SK-N-SH treated with all-trans-retinoic acid at 6 μM for 48 hours (cell line): ENCODE results near the gene PRR12.

Experiments
- ARNTL ChIP-seq: fragments of 450-650 bp; formaldehyde crosslinking; IDR thresholded peaks from 2 replicates; pipeline ENCODE4 v1.5.0; 2020; ENCODE audit warnings: low read depth, mild to moderate bottlenecking, moderate library complexity, borderline replicate concordance
- BACH2 ChIP-seq: fragments of 250-450 bp; sonication (Bioruptor Pico); IDR thresholded peaks from 2 replicates; pipeline ENCODE4 v1.9.0; 2021; ENCODE audit warnings: mild to moderate bottlenecking, borderline replicate concordance
- CREB5 ChIP-seq: fragments of 250-450 bp; sonication (Bioruptor Pico); IDR thresholded peaks from 2 replicates; pipeline ENCODE4 v1.5.1; 2020; ENCODE audit warnings: low read depth, mild to moderate bottlenecking, moderate library complexity
- CSRNP3 ChIP-seq: fragments of 250-450 bp; sonication (Bioruptor Pico); IDR thresholded peaks from 2 replicates; pipeline ENCODE4 v1.5.1; 2021; ENCODE audit warnings: mild to moderate bottlenecking, moderate library complexity
- GLIS3 ChIP-seq: fragments of 250-450 bp; sonication (Bioruptor Pico); IDR thresholded peaks from 2 replicates; pipeline ENCODE4 v1.5.0; 2020; ENCODE audit warnings: mild to moderate bottlenecking, moderate library complexity
- PATZ1 ChIP-seq: fragments of 250-450 bp; sonication (Bioruptor Pico); IDR thresholded peaks from 2 replicates; pipeline ENCODE4 v1.8.0; 2020; ENCODE audit warnings: mild to moderate bottlenecking, moderate library complexity, borderline replicate concordance
- PPARA ChIP-seq: fragments of 250-450 bp; sonication (Bioruptor Pico); IDR thresholded peaks from 2 replicates; pipeline ENCODE4 v1.5.0; 2020; ENCODE audit warnings: mild to moderate bottlenecking, borderline replicate concordance
- RARB ChIP-seq: fragments of 250-450 bp; sonication (Bioruptor Pico); IDR thresholded peaks from 2 replicates; pipeline ENCODE4 v1.8.0; 2021; ENCODE audit warnings: mild to moderate bottlenecking, moderate library complexity
- SNAI2 ChIP-seq: fragments of 250-450 bp; sonication (Bioruptor Pico); IDR thresholded peaks from 2 replicates; pipeline ENCODE4 v1.5.0; 2020; ENCODE audit warnings: mild to moderate bottlenecking, moderate library complexity
- ZC3H10 ChIP-seq: fragments of 250-450 bp; sonication (Bioruptor Pico); IDR thresholded peaks from 2 replicates; pipeline ENCODE4 v1.5.1; 2021; ENCODE audit warnings: mild to moderate bottlenecking, moderate library complexity
- ZFP30 ChIP-seq: fragments of 450-650 bp; formaldehyde crosslinking; IDR thresholded peaks from 2 replicates; pipeline ENCODE4 v1.5.0; 2022; ENCODE audit warnings: mild to moderate bottlenecking, moderate library complexity

GRCh38 chr19:49594157-49594992, 3.4 kb downstream of the PRR12 start:
- TF ChIP-seq PATZ1 (CRISPR knock-in tag) (no peak), SNAI2 (CRISPR knock-in tag) (no peak), PPARA (CRISPR knock-in tag) (no peak), ARNTL (CRISPR knock-in tag) (no peak), ZFP30 (CRISPR knock-in tag) (no peak), CSRNP3 (CRISPR knock-in tag) (no peak), RARB (CRISPR knock-in tag) (no peak), ZC3H10 (CRISPR knock-in tag) (no peak), BACH2 (CRISPR knock-in tag) (no peak), GLIS3 (CRISPR knock-in tag) (no peak), CREB5 (CRISPR knock-in tag) (no peak)
